Measurements from ENCODE around the gene KCNJ1.

DNA sequence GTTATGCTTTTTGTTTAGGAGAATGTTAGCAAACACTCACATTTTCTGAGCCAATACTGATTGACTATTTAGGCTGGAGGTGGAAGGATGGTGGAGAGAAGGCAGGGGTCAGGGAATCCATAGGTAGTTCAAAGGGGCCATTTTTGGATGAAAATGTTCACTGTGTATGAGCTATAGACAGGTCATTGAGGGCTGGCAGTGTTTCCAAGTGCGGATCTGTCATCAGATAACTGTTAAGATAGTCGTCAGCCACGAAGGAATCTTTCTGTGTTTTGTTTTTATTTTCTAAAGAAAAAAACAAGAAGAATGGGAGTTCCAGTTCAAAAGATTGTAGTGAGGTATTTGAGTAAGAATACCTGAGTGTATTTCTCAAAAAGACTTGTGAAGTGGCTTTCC, 27.2 kb upstream of the KCNJ1 start:
- TF ChIP-seq, protein P1, sequence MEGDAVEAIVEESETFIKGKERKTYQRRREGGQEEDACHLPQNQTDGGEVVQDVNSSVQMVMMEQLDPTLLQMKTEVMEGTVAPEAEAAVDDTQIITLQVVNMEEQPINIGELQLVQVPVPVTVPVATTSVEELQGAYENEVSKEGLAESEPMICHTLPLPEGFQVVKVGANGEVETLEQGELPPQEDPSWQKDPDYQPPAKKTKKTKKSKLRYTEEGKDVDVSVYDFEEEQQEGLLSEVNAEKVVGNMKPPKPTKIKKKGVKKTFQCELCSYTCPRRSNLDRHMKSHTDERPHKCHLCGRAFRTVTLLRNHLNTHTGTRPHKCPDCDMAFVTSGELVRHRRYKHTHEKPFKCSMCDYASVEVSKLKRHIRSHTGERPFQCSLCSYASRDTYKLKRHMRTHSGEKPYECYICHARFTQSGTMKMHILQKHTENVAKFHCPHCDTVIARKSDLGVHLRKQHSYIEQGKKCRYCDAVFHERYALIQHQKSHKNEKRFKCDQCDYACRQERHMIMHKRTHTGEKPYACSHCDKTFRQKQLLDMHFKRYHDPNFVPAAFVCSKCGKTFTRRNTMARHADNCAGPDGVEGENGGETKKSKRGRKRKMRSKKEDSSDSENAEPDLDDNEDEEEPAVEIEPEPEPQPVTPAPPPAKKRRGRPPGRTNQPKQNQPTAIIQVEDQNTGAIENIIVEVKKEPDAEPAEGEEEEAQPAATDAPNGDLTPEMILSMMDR (IDR thresholded peaks at IDR 0.05) = no peak
- TF ChIP-seq POLR2A (IDR thresholded peaks at IDR 0.05; ENCODE audit: low read depth) (no peak), POLR2AphosphoS5 (IDR thresholded peaks at IDR 0.05) (no peak), EP300 (IDR thresholded peaks at IDR 0.05) (no peak)
